ENCODE results near the gene RNU1-3. TPM values are rescaled to one million over a fixed set of nuclear protein-coding genes. Genes with fewer than 3 reads are reported as not detected.
A peak's percentile ranks its signal among the peaks of the same experiment; 100 is the strongest.
"Not testable (repeated sequence)": the region's sequence is repeated elsewhere in the genome, so short reads cannot be mapped to it uniquely, and the experiment has no call there.

Gene RNU1-3
- polyA plus RNA-seq, 1 donor (not counting 4 experiments of a cell fraction or from before 2014, with no cell fraction given): 67.0 TPM

DNA sequence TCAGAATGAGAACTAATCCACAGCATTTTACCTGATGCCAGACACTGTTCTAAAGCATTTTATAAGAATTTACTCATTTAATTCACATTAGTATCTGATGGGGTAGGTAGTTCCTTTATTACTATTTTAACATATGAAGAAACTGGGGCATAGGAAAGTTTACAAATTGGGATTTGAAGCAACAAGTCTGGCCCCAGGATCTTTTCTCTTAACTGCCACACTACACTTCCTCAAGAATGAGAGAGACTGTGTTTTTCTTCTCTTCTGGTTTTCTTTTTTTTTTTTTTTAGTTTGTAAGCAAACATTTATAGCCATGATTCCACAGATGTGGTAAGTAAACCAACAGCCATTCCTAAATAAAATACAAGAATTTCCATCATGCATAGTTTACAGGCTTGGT lies 16.1 kb upstream of the RNU1-3 start:
- H3K4me2 ChIP-seq (ENCODE audit: control insufficient read depth, extremely low read depth, insufficient read depth, low read depth, low read length); H3K4me3 ChIP-seq (ENCODE audit: control insufficient read depth in 2 of 3, extremely low read depth in 1 of 3, insufficient read depth in 2 of 3, low read depth in 1 of 3, low read length in 3 of 3); H3K79me2 ChIP-seq (ENCODE audit: control insufficient read depth, insufficient read depth, low read length); FAIRE-seq; H4K20me1 ChIP-seq (ENCODE audit: control insufficient read depth, extremely low read depth, insufficient read depth, low read length); DNase-seq (ENCODE audit: low read depth, low spot score); H3K27me3 ChIP-seq (ENCODE audit: control insufficient read depth, extremely low read depth, insufficient read depth, low read length); H3K36me3 ChIP-seq (ENCODE audit: control insufficient read depth in 2 of 2, extremely low read depth in 1 of 2, insufficient read depth in 2 of 2, low read length in 2 of 2); H3K9ac ChIP-seq (ENCODE audit: control insufficient read depth, extremely low read depth, insufficient read depth, low read length); dilution Hi-C loops (cut with MboI; ENCODE audit: extremely low pct_ligation_motif_present, low sequenced_read_pairs); H2AFZ ChIP-seq (ENCODE audit: control insufficient read depth, low read length); H3K9me3 ChIP-seq (ENCODE audit: control insufficient read depth, low read depth, low read length); H3K9me1 ChIP-seq (ENCODE audit: control insufficient read depth, extremely low read depth, insufficient read depth, low read length); H3K4me1 ChIP-seq (ENCODE audit: control insufficient read depth, extremely low read depth, insufficient read depth, low read length); H3K27ac ChIP-seq (ENCODE audit: control insufficient read depth, insufficient read depth, low read length): not testable (repeated sequence)

DNA sequence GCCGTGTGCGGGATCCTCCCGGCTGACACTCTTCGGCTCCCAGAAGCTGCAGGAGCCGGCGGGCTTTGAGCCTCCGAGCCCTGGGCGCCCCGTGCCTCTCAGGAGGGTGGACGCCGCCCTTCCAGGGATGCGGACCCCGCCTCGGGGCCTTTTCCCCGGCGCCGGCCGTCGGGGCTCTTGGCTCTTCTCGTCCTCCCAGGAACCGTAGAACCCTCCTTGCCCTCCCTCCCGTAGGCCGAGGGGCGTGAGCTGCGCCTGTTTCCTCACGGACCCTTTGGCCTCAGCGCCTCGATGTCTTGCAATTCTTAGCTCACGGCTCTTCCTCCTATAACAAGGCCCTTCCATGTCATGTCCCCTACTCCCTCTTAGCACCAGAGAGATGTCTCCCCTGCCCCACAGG lies 13.6 kb upstream of the RNU1-3 start:
- DNase-seq (ENCODE audit: low read depth, low spot score); H3K4me3 ChIP-seq (ENCODE audit: control insufficient read depth in 2 of 3, extremely low read depth in 1 of 3, insufficient read depth in 2 of 3, low read depth in 1 of 3, low read length in 3 of 3); FAIRE-seq: not testable (repeated sequence)

DNA sequence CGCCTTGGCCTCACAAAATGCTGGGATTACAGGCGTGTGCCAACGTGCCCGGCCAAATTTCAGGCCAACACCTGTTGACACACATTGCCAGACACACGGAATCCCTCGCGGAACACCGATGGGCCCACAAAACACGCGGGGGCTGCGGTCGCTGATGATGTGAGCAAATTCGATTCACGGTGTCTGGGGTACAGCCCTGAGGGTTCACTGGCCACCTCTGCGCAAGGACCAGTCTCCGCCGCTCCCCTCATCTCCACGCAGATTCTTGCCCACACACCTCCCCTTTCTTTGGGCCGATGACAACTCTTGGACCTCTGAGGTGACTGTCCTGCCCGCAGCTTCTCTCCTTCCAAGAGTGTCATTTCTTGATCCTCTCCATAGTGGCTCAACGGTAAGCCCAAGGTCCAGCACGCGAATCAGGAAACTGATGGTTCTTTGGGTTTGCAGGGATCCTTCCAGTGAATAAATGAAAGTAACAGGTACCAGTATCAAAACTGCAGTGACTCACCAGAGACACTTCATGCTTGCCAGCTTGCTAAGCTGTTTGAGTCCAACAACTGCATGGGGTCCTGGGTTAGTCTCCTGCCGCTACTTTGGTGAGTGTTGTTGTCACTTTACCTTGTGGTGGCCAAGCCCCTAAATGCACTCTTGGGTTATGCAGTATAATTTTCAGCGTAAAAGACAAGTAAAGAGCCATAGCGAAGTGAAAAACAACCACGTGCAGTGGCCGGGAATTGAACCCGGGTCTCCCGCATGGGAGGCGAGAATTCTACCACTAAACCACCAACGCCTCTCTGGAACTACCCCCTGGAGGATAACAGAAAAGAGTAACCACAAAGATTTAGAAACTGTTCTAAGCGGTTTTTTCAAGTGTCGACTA lies 11.0 kb upstream of the RNU1-3 start:
- Histone ChIP-seq H3K27ac (ENCODE audit: control insufficient read depth, insufficient read depth, low read length) (no peak overlapping the region), H3K9ac (ENCODE audit: control insufficient read depth, extremely low read depth, insufficient read depth, low read length) (no peak overlapping the region), H3K9me1 (ENCODE audit: control insufficient read depth, extremely low read depth, insufficient read depth, low read length) (no peaks in the 10 kb centered on the region), H3K79me2 (ENCODE audit: control insufficient read depth, insufficient read depth, low read length) (no peaks in the 10 kb centered on the region), H3K9me3 (ENCODE audit: control insufficient read depth, low read depth, low read length) (no peaks in the 10 kb centered on the region), H3K36me3 (ENCODE audit: control insufficient read depth in 2 of 2, extremely low read depth in 1 of 2, insufficient read depth in 2 of 2, low read length in 2 of 2) (no peaks in the 10 kb centered on the region), H4K20me1 (ENCODE audit: control insufficient read depth, extremely low read depth, insufficient read depth, low read length) (no peaks in the 10 kb centered on the region), H3K4me3 (ENCODE audit: control insufficient read depth in 2 of 3, extremely low read depth in 1 of 3, insufficient read depth in 2 of 3, low read depth in 1 of 3, low read length in 3 of 3) (no peak overlapping the region), H3K27me3 (ENCODE audit: control insufficient read depth, extremely low read depth, insufficient read depth, low read length) (no peaks in the 10 kb centered on the region), H3K4me1 (ENCODE audit: control insufficient read depth, extremely low read depth, insufficient read depth, low read length) (no peaks in the 10 kb centered on the region), H3K4me2 (ENCODE audit: control insufficient read depth, extremely low read depth, insufficient read depth, low read depth, low read length) (peak overlapping the region; percentile 32), H2AFZ (ENCODE audit: control insufficient read depth, low read length) (no peak overlapping the region)
- dilution Hi-C loops (cut with MboI; ENCODE audit: extremely low pct_ligation_motif_present, low sequenced_read_pairs): no loop called here
- FAIRE-seq (no peak), DNase-seq (ENCODE audit: low read depth, low spot score) (peak; percentile 79)
- no peak for TF ChIP-seq EZH2 (IDR thresholded peaks at IDR 0.05; ENCODE audit: low read length)
- TF ChIP-seq, protein P1, sequence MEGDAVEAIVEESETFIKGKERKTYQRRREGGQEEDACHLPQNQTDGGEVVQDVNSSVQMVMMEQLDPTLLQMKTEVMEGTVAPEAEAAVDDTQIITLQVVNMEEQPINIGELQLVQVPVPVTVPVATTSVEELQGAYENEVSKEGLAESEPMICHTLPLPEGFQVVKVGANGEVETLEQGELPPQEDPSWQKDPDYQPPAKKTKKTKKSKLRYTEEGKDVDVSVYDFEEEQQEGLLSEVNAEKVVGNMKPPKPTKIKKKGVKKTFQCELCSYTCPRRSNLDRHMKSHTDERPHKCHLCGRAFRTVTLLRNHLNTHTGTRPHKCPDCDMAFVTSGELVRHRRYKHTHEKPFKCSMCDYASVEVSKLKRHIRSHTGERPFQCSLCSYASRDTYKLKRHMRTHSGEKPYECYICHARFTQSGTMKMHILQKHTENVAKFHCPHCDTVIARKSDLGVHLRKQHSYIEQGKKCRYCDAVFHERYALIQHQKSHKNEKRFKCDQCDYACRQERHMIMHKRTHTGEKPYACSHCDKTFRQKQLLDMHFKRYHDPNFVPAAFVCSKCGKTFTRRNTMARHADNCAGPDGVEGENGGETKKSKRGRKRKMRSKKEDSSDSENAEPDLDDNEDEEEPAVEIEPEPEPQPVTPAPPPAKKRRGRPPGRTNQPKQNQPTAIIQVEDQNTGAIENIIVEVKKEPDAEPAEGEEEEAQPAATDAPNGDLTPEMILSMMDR (optimal IDR thresholded peaks at IDR 0.05 in 1 of 3, IDR thresholded peaks at IDR 0.05 in 1 of 3, conservative IDR thresholded peaks at IDR 0.05 in 1 of 3; ENCODE audit: extremely low read depth in 1 of 3, insufficient read depth in 2 of 3, low read length in 3 of 3): no peak

More for the DNA sequence above, 13.6 kb upstream of the RNU1-3 start:
- H2AFZ ChIP-seq (ENCODE audit: control insufficient read depth, low read length); H3K9ac ChIP-seq (ENCODE audit: control insufficient read depth, extremely low read depth, insufficient read depth, low read length); H3K27me3 ChIP-seq (ENCODE audit: control insufficient read depth, extremely low read depth, insufficient read depth, low read length); H3K9me3 ChIP-seq (ENCODE audit: control insufficient read depth, low read depth, low read length); H3K4me2 ChIP-seq (ENCODE audit: control insufficient read depth, extremely low read depth, insufficient read depth, low read depth, low read length); H3K36me3 ChIP-seq (ENCODE audit: control insufficient read depth in 2 of 2, extremely low read depth in 1 of 2, insufficient read depth in 2 of 2, low read length in 2 of 2); H3K27ac ChIP-seq (ENCODE audit: control insufficient read depth, insufficient read depth, low read length); H3K9me1 ChIP-seq (ENCODE audit: control insufficient read depth, extremely low read depth, insufficient read depth, low read length); H3K79me2 ChIP-seq (ENCODE audit: control insufficient read depth, insufficient read depth, low read length); dilution Hi-C loops (cut with MboI; ENCODE audit: extremely low pct_ligation_motif_present, low sequenced_read_pairs); H3K4me1 ChIP-seq (ENCODE audit: control insufficient read depth, extremely low read depth, insufficient read depth, low read length); H4K20me1 ChIP-seq (ENCODE audit: control insufficient read depth, extremely low read depth, insufficient read depth, low read length): not testable (repeated sequence)

DNA sequence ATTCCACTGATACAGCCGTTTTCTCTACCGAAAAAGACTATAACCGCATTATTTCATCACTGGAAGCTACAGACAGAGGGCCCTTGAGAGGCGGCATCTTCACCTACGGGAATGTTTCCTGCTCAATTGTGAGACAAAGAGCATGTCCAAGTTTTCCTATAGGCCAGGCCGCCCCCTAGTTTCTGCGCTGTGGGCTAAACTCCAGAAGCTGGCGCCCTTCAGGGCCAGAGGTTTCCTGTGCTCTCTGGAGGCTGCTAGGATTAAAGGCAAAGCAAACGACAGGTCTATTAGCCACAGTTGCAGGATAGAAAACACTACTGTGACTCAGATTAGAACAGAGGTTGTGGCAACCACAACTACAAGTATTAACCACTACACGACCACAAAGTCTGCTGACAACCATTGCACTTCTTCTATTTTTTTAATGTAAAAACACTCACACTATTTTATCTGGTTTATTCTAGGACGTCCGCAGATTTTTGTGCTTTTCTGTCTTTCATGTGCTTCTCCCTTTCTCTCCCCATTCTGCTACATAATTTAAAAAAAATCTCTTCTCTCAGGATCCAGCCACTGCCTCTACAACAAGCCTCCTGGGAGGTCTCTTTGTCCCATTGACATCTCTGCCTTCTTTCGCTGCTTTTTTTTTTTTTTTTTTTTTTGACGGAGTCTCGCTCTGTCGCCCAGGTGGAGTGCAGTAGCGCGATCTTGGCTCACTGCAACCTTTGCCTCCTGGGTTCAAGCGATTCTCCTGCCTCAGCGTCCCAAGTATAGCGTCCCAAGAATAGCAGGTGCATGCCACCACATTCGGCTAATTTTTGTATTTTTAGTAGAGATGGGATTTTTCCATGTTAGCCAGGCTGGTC lies 10.1 kb upstream of the RNU1-3 start:
- H3K27me3 ChIP-seq (ENCODE audit: control insufficient read depth, extremely low read depth, insufficient read depth, low read length); H3K4me3 ChIP-seq (ENCODE audit: control insufficient read depth in 2 of 3, extremely low read depth in 1 of 3, insufficient read depth in 2 of 3, low read depth in 1 of 3, low read length in 3 of 3); H3K4me1 ChIP-seq (ENCODE audit: control insufficient read depth, extremely low read depth, insufficient read depth, low read length); H3K9me3 ChIP-seq (ENCODE audit: control insufficient read depth, low read depth, low read length); H4K20me1 ChIP-seq (ENCODE audit: control insufficient read depth, extremely low read depth, insufficient read depth, low read length); H3K27ac ChIP-seq (ENCODE audit: control insufficient read depth, insufficient read depth, low read length); H3K9me1 ChIP-seq (ENCODE audit: control insufficient read depth, extremely low read depth, insufficient read depth, low read length); H3K9ac ChIP-seq (ENCODE audit: control insufficient read depth, extremely low read depth, insufficient read depth, low read length); H2AFZ ChIP-seq (ENCODE audit: control insufficient read depth, low read length); H3K4me2 ChIP-seq (ENCODE audit: control insufficient read depth, extremely low read depth, insufficient read depth, low read depth, low read length); dilution Hi-C loops (cut with MboI; ENCODE audit: extremely low pct_ligation_motif_present, low sequenced_read_pairs); H3K36me3 ChIP-seq (ENCODE audit: control insufficient read depth in 2 of 2, extremely low read depth in 1 of 2, insufficient read depth in 2 of 2, low read length in 2 of 2); H3K79me2 ChIP-seq (ENCODE audit: control insufficient read depth, insufficient read depth, low read length); DNase-seq (ENCODE audit: low read depth, low spot score); FAIRE-seq: not testable (repeated sequence)
